Measurements from ENCODE around the gene SCG5. TPM values are rescaled to one million over a fixed set of nuclear protein-coding genes. Genes with fewer than 3 reads are reported as not detected.

Gene SCG5
- total and polyA plus RNA-seq, 2 of the 13 experiments (the other 11 are each of a cell fraction or from before 2014, with no cell fraction given): 2.3 to 3.5 TPM

DNA sequence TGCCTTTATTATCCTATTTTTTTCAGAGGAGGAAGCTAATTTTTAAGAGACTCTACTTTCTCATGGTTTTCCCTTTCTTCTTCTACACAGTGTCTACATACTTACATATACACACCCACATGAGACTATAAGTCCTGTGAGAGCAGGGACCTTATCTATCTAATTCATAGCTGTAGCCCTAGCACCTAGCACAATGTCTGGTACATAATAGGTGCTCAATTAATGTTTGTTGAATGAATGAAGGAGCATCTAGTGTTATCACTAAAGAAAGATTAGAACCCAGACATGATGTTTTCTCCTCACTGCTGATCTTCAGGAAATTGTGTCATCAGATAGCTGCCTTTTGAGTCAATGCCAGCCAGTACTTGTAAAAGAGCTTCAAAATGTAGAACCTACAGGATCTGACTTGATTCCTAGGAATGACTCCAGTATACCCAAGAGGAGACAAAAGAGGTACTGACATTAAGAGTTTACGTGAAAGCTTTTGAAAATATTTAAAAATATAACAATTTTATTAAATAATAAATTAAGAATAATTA lies 2.5 kb downstream of the SCG5 start:
- no peak overlapping the region for H3K27ac ChIP-seq (ENCODE audit: extremely low read length, insufficient read depth, low read length)
- ATAC-seq (no peak), DNase-seq (ENCODE audit: low spot score) (no peak), FAIRE-seq (no peak)
- no peaks in the 10 kb centered on the region; a peak in 1 of 5 replicates for H3K27me3 ChIP-seq (ENCODE audit: control insufficient read depth in 1 of 2, insufficient read depth in 2 of 2, low read length in 2 of 2)
- H4K20me1 ChIP-seq (ENCODE audit: insufficient read depth, low read length): no peaks in the 10 kb centered on the region
- intact Hi-C loops (cut with micrococcal nuclease; ENCODE audit: unreplicated experiment) (no loop called here), in situ Hi-C loops (cut with HindIII; ENCODE audit: extremely low pct_ligation_motif_present, low pct_unique_long_range_greater_than_20kb) (no loop called here)
- no TSS peak for BruUV-seq (replicated peaks)
- H3K4me3 ChIP-seq (replicated peaks in 1 of 3; ENCODE audit: insufficient read depth in 1 of 3, low read depth in 2 of 3, low read length in 3 of 3): no peak overlapping the region
- no peaks in the 10 kb centered on the region for H3K9me3 ChIP-seq (ENCODE audit: low read length)
- H2AFZ ChIP-seq (ENCODE audit: low read length): no peak overlapping the region
- TF ChIP-seq, protein P1, sequence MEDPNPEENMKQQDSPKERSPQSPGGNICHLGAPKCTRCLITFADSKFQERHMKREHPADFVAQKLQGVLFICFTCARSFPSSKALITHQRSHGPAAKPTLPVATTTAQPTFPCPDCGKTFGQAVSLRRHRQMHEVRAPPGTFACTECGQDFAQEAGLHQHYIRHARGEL (CRISPR knock-in tag; IDR thresholded peaks at IDR 0.05): no peak
- TF ChIP-seq POLR2G (IDR thresholded peaks at IDR 0.05; ENCODE audit: low read depth, low read length) (no peak), TCF12 (IDR thresholded peaks at IDR 0.05) (no peak), TCF12 (CRISPR knock-in tag; IDR thresholded peaks at IDR 0.05) (no peak), ZNF180 (CRISPR knock-in tag; IDR thresholded peaks at IDR 0.05; ENCODE audit: borderline replicate concordance, low read depth) (no peak), GATAD1 (CRISPR knock-in tag; IDR thresholded peaks at IDR 0.05) (no peak), POGZ (CRISPR knock-in tag; IDR thresholded peaks at IDR 0.05) (no peak), ZNF331 (CRISPR knock-in tag; IDR thresholded peaks at IDR 0.05) (no peak)
- peaks cover 2% of the 10 kb centered on the region for H3K4me1 ChIP-seq (ENCODE audit: insufficient read depth, low read length)
- no peaks in the 10 kb centered on the region for H3K79me2 ChIP-seq (ENCODE audit: insufficient read depth, low read length)
- WGBS (ENCODE audit: low lambda C conversion rate): 94% methylated on average over 1 of the region's 1 CpG
- H3K36me3 ChIP-seq (replicated peaks in 1 of 2; ENCODE audit: control insufficient read depth in 1 of 2, insufficient read depth in 2 of 2, low read length in 2 of 2): no peaks in the 10 kb centered on the region; a peak in 1 of 5 replicates
- ChIA-PET CTCF (ENCODE audit: low intra/inter-chr PET ratio, low total read pairs) (no interaction called here), POLR2A (no interaction called here)
- no peak overlapping the region for H3K4me2 ChIP-seq (ENCODE audit: low read depth, low read length)
- H3K9ac ChIP-seq (ENCODE audit: insufficient read depth, low read depth, low read length): no peak overlapping the region

GRCh38 chr15:32646291-32646690 lies 4.8 kb downstream of the SCG5 start:
- no peak overlapping the region for H3K27ac ChIP-seq (ENCODE audit: extremely low read length, insufficient read depth, low read length)
- no peak overlapping the region for H3K4me3 ChIP-seq (replicated peaks in 1 of 3; ENCODE audit: insufficient read depth in 1 of 3, low read depth in 2 of 3, low read length in 3 of 3)
- no peak overlapping the region for H2AFZ ChIP-seq (ENCODE audit: low read length)
- H3K4me1 ChIP-seq (ENCODE audit: insufficient read depth, low read length): peaks cover 9% of the 10 kb centered on the region
- WGBS (ENCODE audit: low lambda C conversion rate): 68% methylated on average over 5 of the region's 5 CpGs
- ChIA-PET CTCF (ENCODE audit: low intra/inter-chr PET ratio, low total read pairs) (no interaction called here), POLR2A (no interaction called here)
- H3K9me3 ChIP-seq (ENCODE audit: low read length): no peaks in the 10 kb centered on the region
- ATAC-seq: no peak
- no peaks in the 10 kb centered on the region for H3K36me3 ChIP-seq (replicated peaks in 1 of 2; ENCODE audit: control insufficient read depth in 1 of 2, insufficient read depth in 2 of 2, low read length in 2 of 2)
- H3K4me2 ChIP-seq (ENCODE audit: low read depth, low read length): no peak overlapping the region
- FAIRE-seq: no peak
- H3K79me2 ChIP-seq (ENCODE audit: insufficient read depth, low read length): no peaks in the 10 kb centered on the region
- DNase-seq (ENCODE audit: low spot score): no peak
- intact Hi-C loops (cut with micrococcal nuclease; ENCODE audit: unreplicated experiment) (loop anchor here (5.0 kb wide), 1 partner anchor 486 kb away; no protein-coding TSS in a partner anchor), in situ Hi-C loops (cut with HindIII; ENCODE audit: extremely low pct_ligation_motif_present, low pct_unique_long_range_greater_than_20kb) (no loop called here)
- H3K27me3 ChIP-seq (ENCODE audit: control insufficient read depth in 1 of 2, insufficient read depth in 2 of 2, low read length in 2 of 2): no peaks in the 10 kb centered on the region; a peak in 1 of 5 replicates
- H4K20me1 ChIP-seq (ENCODE audit: insufficient read depth, low read length): no peaks in the 10 kb centered on the region
- no peak overlapping the region for H3K9ac ChIP-seq (ENCODE audit: insufficient read depth, low read depth, low read length)
- BruUV-seq (replicated peaks): no TSS peak
- TF ChIP-seq ZNF292 (CRISPR knock-in tag; IDR thresholded peaks at IDR 0.05; ENCODE audit: borderline replicate concordance, low read depth) (no peak), KLF13 (CRISPR knock-in tag; IDR thresholded peaks at IDR 0.05) (no peak), ZNF280D (CRISPR knock-in tag; IDR thresholded peaks at IDR 0.05) (no peak), TMF1 (CRISPR knock-in tag; IDR thresholded peaks at IDR 0.05; ENCODE audit: low read depth) (no peak), ONECUT2 (CRISPR knock-in tag; IDR thresholded peaks at IDR 0.05) (no peak)
- TF ChIP-seq, protein P2, sequence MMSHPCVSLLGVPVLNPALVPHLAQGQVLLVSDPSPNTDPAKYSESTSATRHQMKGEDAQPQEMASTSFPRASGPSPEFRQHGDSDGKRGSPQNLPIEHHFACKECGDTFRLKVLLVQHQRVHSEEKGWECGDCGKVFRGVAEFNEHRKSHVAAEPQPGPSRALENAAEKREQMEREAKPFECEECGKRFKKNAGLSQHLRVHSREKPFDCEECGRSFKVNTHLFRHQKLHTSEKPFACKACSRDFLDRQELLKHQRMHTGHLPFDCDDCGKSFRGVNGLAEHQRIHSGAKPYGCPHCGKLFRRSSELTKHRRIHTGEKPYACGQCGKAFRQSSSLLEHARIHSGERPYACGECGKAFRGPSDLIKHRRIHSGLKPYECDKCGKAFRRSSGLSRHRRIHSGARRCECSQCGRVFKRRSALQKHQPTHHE (CRISPR knock-in tag; IDR thresholded peaks at IDR 0.05; ENCODE audit: borderline replicate concordance): no peak
